ENCODE data around the gene RPTOR. TPM values are rescaled to one million over a fixed set of nuclear protein-coding genes. Genes with fewer than 3 reads are reported as not detected.

The RPTOR gene
- polyA plus RNA-seq, 1 donor (not counting 4 experiments of a cell fraction or from before 2014, with no cell fraction given), result 4.0 TPM

GRCh38 chr17:80768389-80768788 is 223.8 kb downstream of the RPTOR start:
- TF ChIP-seq EZH2 (IDR thresholded peaks at IDR 0.05; ENCODE audit: low read length), result no peak
- no peak for TF ChIP-seq CTCF (optimal IDR thresholded peaks at IDR 0.05 in 1 of 3, IDR thresholded peaks at IDR 0.05 in 1 of 3, conservative IDR thresholded peaks at IDR 0.05 in 1 of 3; ENCODE audit: extremely low read depth in 1 of 3, insufficient read depth in 2 of 3, low read length in 3 of 3)

GRCh38 chr17:80768936-80769335 is 224.3 kb downstream of the RPTOR start:
- FAIRE-seq, result no peak
- dilution Hi-C loops (cut with MboI; ENCODE audit: extremely low pct_ligation_motif_present, low sequenced_read_pairs), result no loop called here

More at GRCh38 chr17:80768389-80768788, 223.8 kb downstream of the RPTOR start:
- H3K4me1 ChIP-seq (ENCODE audit: control insufficient read depth, extremely low read depth, insufficient read depth, low read length), result no peaks in the 10 kb centered on the region
- no peak for DNase-seq (ENCODE audit: low read depth, low spot score)
- no peak overlapping the region for H3K27ac ChIP-seq (ENCODE audit: control insufficient read depth, insufficient read depth, low read length)
- H3K9me3 ChIP-seq (ENCODE audit: control insufficient read depth, low read depth, low read length), result no peaks in the 10 kb centered on the region
- dilution Hi-C loops (cut with MboI; ENCODE audit: extremely low pct_ligation_motif_present, low sequenced_read_pairs), result no loop called here
- no peaks in the 10 kb centered on the region for H3K27me3 ChIP-seq (ENCODE audit: control insufficient read depth, extremely low read depth, insufficient read depth, low read length)
- H2AFZ ChIP-seq (ENCODE audit: control insufficient read depth, low read length), result no peak overlapping the region
- FAIRE-seq, result no peak
- no peak overlapping the region for H3K9ac ChIP-seq (ENCODE audit: control insufficient read depth, extremely low read depth, insufficient read depth, low read length)
- H4K20me1 ChIP-seq (ENCODE audit: control insufficient read depth, extremely low read depth, insufficient read depth, low read length), result no peaks in the 10 kb centered on the region
- H3K4me2 ChIP-seq (ENCODE audit: control insufficient read depth, extremely low read depth, insufficient read depth, low read depth, low read length), result no peak overlapping the region
- no peaks in the 10 kb centered on the region for H3K9me1 ChIP-seq (ENCODE audit: control insufficient read depth, extremely low read depth, insufficient read depth, low read length)
- no peaks in the 10 kb centered on the region for H3K79me2 ChIP-seq (ENCODE audit: control insufficient read depth, insufficient read depth, low read length)
- H3K36me3 ChIP-seq (ENCODE audit: control insufficient read depth in 2 of 2, extremely low read depth in 1 of 2, insufficient read depth in 2 of 2, low read length in 2 of 2), result peaks cover 3 to 8% of the 10 kb centered on the region in 2 experiments
- H3K4me3 ChIP-seq (ENCODE audit: control insufficient read depth in 2 of 3, extremely low read depth in 1 of 3, insufficient read depth in 2 of 3, low read depth in 1 of 3, low read length in 3 of 3), result no peak overlapping the region

More at GRCh38 chr17:80768936-80769335, 224.3 kb downstream of the RPTOR start:
- Histone ChIP-seq H3K27ac (ENCODE audit: control insufficient read depth, insufficient read depth, low read length) (no peak overlapping the region), H3K9me1 (ENCODE audit: control insufficient read depth, extremely low read depth, insufficient read depth, low read length) (no peaks in the 10 kb centered on the region), H3K4me3 (ENCODE audit: control insufficient read depth in 2 of 3, extremely low read depth in 1 of 3, insufficient read depth in 2 of 3, low read depth in 1 of 3, low read length in 3 of 3) (no peak overlapping the region), H3K4me2 (ENCODE audit: control insufficient read depth, extremely low read depth, insufficient read depth, low read depth, low read length) (no peak overlapping the region), H2AFZ (ENCODE audit: control insufficient read depth, low read length) (no peak overlapping the region), H3K9me3 (ENCODE audit: control insufficient read depth, low read depth, low read length) (no peaks in the 10 kb centered on the region), H3K4me1 (ENCODE audit: control insufficient read depth, extremely low read depth, insufficient read depth, low read length) (no peaks in the 10 kb centered on the region), H3K9ac (ENCODE audit: control insufficient read depth, extremely low read depth, insufficient read depth, low read length) (no peak overlapping the region), H3K36me3 (ENCODE audit: control insufficient read depth in 2 of 2, extremely low read depth in 1 of 2, insufficient read depth in 2 of 2, low read length in 2 of 2) (peaks cover 3 to 8% of the 10 kb centered on the region in 2 experiments), H3K27me3 (ENCODE audit: control insufficient read depth, extremely low read depth, insufficient read depth, low read length) (no peaks in the 10 kb centered on the region), H4K20me1 (ENCODE audit: control insufficient read depth, extremely low read depth, insufficient read depth, low read length) (no peaks in the 10 kb centered on the region), H3K79me2 (ENCODE audit: control insufficient read depth, insufficient read depth, low read length) (no peaks in the 10 kb centered on the region)
- no peak for DNase-seq (ENCODE audit: low read depth, low spot score)
- TF ChIP-seq EZH2 (IDR thresholded peaks at IDR 0.05; ENCODE audit: low read length) (no peak), CTCF (optimal IDR thresholded peaks at IDR 0.05 in 1 of 3, IDR thresholded peaks at IDR 0.05 in 1 of 3, conservative IDR thresholded peaks at IDR 0.05 in 1 of 3; ENCODE audit: extremely low read depth in 1 of 3, insufficient read depth in 2 of 3, low read length in 3 of 3) (no peak)

Data from keratinocyte (primary cell).